H9 (cell line): ENCODE data around the gene NUDT16L1. TPM values are rescaled to one million over a fixed set of nuclear protein-coding genes. Genes with fewer than 3 reads are reported as not detected.

Experiments
- DNase-seq: peaks from one replicate; pipeline ENCODE4 v3.0.0-alpha.2; 2017
- H2AFZ ChIP-seq: one replicate; pipeline ENCODE4 v1.6.1; 2013; ENCODE audit warnings: mild to moderate bottlenecking, low read length, control low read depth, moderate library complexity
- H2AK5ac ChIP-seq: 2 replicates; pipeline ENCODE4 v1.6.1; 2013; ENCODE audit warnings: low read length, control low read depth, mixed read lengths; ENCODE audit not compliant: insufficient read length
- H2BK120ac ChIP-seq: one replicate; pipeline ENCODE4 v1.6.1; 2013; ENCODE audit warnings: low read depth, mild to moderate bottlenecking, low read length, control low read depth, inconsistent platforms; ENCODE audit not compliant: poor library complexity, severe bottlenecking
- H2BK12ac ChIP-seq: 2 replicates; pipeline ENCODE4 v1.6.1; 2013; ENCODE audit warnings: low read length, control low read depth, mixed read lengths, low read depth; ENCODE audit not compliant: insufficient read length
- H2BK15ac ChIP-seq: 2 replicates; pipeline ENCODE4 v1.6.1; 2013; ENCODE audit warnings: low read depth, low read length, control low read depth
- H2BK20ac ChIP-seq: one replicate; pipeline ENCODE4 v1.6.1; 2013; ENCODE audit warnings: low read depth, mild to moderate bottlenecking, low read length, control low read depth, inconsistent platforms; ENCODE audit not compliant: poor library complexity, severe bottlenecking
- H2BK5ac ChIP-seq: 2 replicates; pipeline ENCODE4 v1.6.1; 2013; ENCODE audit warnings: low read length, control low read depth, mixed read lengths; ENCODE audit not compliant: insufficient read length
- H3K14ac ChIP-seq: 2 replicates; pipeline ENCODE4 v1.6.1; 2013; ENCODE audit warnings: low read length, control low read depth; ENCODE audit not compliant: insufficient read depth
- H3K18ac ChIP-seq: 2 replicates; pipeline ENCODE4 v1.6.1; 2013; ENCODE audit warnings: low read depth, mild to moderate bottlenecking, mixed read lengths, low read length, control low read depth; ENCODE audit not compliant: insufficient read length
- H3K23ac ChIP-seq: 2 replicates; pipeline ENCODE4 v1.6.1; 2013; ENCODE audit warnings: low read length, control low read depth, mixed read lengths, low read depth; ENCODE audit not compliant: insufficient read length
- H3K23me2 ChIP-seq: 2 replicates; pipeline ENCODE4 v1.6.1; 2013; ENCODE audit warnings: low read depth, mild to moderate bottlenecking, mixed read lengths, low read length, control low read depth; ENCODE audit not compliant: insufficient read length, poor library complexity, severe bottlenecking
- H3K27ac ChIP-seq: 2 replicates; pipeline ENCODE4 v1.5.1; 2013; ENCODE audit warnings: low read length, control low read depth, mixed read lengths, low read depth; ENCODE audit not compliant: insufficient read length
- H3K27me3 ChIP-seq: 2 replicates; pipeline ENCODE4 v1.6.1; 2013; ENCODE audit warnings: low read length, control low read depth, inconsistent platforms; ENCODE audit not compliant: insufficient read depth
- H3K4ac ChIP-seq: 2 replicates; pipeline ENCODE4 v1.6.1; 2013; ENCODE audit warnings: low read depth, mild to moderate bottlenecking, control low read depth, inconsistent platforms, low read length, moderate library complexity
- H3K4me1 ChIP-seq: 2 replicates; pipeline ENCODE4 v1.6.1; 2013; ENCODE audit warnings: low read length, control low read depth, inconsistent platforms; ENCODE audit not compliant: insufficient read depth
- H3K4me2 ChIP-seq: 2 replicates; pipeline ENCODE4 v1.6.1; 2013; ENCODE audit warnings: low read length, control low read depth, mixed read lengths; ENCODE audit not compliant: insufficient read length, insufficient read depth
- H3K56ac ChIP-seq: 2 replicates; pipeline ENCODE4 v1.6.1; 2013; ENCODE audit warnings: low read depth, mild to moderate bottlenecking, mixed read lengths, low read length, control low read depth; ENCODE audit not compliant: insufficient read length
- H3K79me1 ChIP-seq: 2 replicates; pipeline ENCODE4 v1.6.1; 2013; ENCODE audit warnings: low read depth, mild to moderate bottlenecking, moderate library complexity, low read length, control low read depth, inconsistent platforms; ENCODE audit not compliant: insufficient read depth, poor library complexity, severe bottlenecking
- H3K79me2 ChIP-seq: 2 replicates; pipeline ENCODE4 v1.6.1; 2013; ENCODE audit warnings: low read length, control low read depth, inconsistent platforms; ENCODE audit not compliant: insufficient read depth
- H3K9ac ChIP-seq: 2 replicates; pipeline ENCODE4 v1.6.1; 2013; ENCODE audit warnings: low read length, control low read depth, mixed read lengths; ENCODE audit not compliant: insufficient read length; ENCODE audit errors: extremely low read depth
- H3K9me3 ChIP-seq: one replicate; pipeline ENCODE4 v1.6.1; 2013; ENCODE audit warnings: low read depth, low read length, inconsistent platforms; ENCODE audit not compliant: control insufficient read depth
- H3T11ph ChIP-seq: one replicate; pipeline ENCODE4 v1.6.1; 2013; ENCODE audit warnings: mild to moderate bottlenecking, low read length, control low read depth, inconsistent platforms
- H4K20me1 ChIP-seq: one replicate; pipeline ENCODE4 v1.6.1; 2013; ENCODE audit not compliant: control insufficient read depth, insufficient read length, insufficient read depth
- H4K5ac ChIP-seq: 2 replicates; pipeline ENCODE4 v1.6.1; 2013; ENCODE audit warnings: low read depth, mild to moderate bottlenecking, mixed read lengths, low read length, control low read depth; ENCODE audit not compliant: insufficient read length
- H4K8ac ChIP-seq: replicated peaks from 2 replicates; pipeline ENCODE4 v1.6.1; 2013; ENCODE audit warnings: low read length, control low read depth, mixed read lengths, low read depth; ENCODE audit not compliant: insufficient read length
- H4K91ac ChIP-seq: 2 replicates; pipeline ENCODE4 v1.6.1; 2013; ENCODE audit warnings: low read depth, mild to moderate bottlenecking, moderate library complexity, mixed read lengths, low read length, control low read depth; ENCODE audit not compliant: insufficient read length
- H3K27ac Mint-ChIP-seq, 3 experiments: 2 replicates in 2 of 3; 3 replicates in 1 of 3; pipeline ENCODE4 v1.8.0; 2020 to 2021; ENCODE audit warnings: mixed read lengths in 3 of 3, mild to moderate bottlenecking in 1 of 3, moderate library complexity in 1 of 3
- H3K27me3 Mint-ChIP-seq: 2 replicates; pipeline ENCODE4 v1.8.0; 2021; ENCODE audit warnings: low read depth, mild to moderate bottlenecking, moderate library complexity, mixed read lengths
- H3K36me3 Mint-ChIP-seq, 3 experiments: 2 replicates in 2 of 3; 3 replicates in 1 of 3; pipeline ENCODE4 v1.8.0; 2020 to 2021; ENCODE audit warnings: low read depth in 3 of 3, mixed read lengths in 3 of 3; ENCODE audit not compliant: insufficient read depth in 1 of 3
- H3K4me1 Mint-ChIP-seq, 2 experiments: 2 replicates each; pipeline ENCODE4 v1.8.0; 2020; ENCODE audit warnings: mixed read lengths in 2 of 2
- H3K4me3 Mint-ChIP-seq, 2 experiments: 2 replicates in 1 of 2; 3 replicates in 1 of 2; pipeline ENCODE4 v1.8.0; 2020 to 2021; ENCODE audit warnings: mild to moderate bottlenecking in 2 of 2, mixed read lengths in 2 of 2, moderate library complexity in 1 of 2
- H3K9me3 Mint-ChIP-seq, 2 experiments: 2 replicates in 1 of 2; 3 replicates in 1 of 2; pipeline ENCODE4 v1.8.0; 2020; ENCODE audit warnings: mild to moderate bottlenecking in 2 of 2, mixed read lengths in 2 of 2, moderate library complexity in 1 of 2
- CTCF ChIP-seq: fragments of 200-600 bp; sonication (generic); conservative IDR thresholded peaks from 3 replicates; pipeline ENCODE4 v1.8.0; 2021; ENCODE audit warnings: antibody characterized with exemption, mild to moderate bottlenecking
- WGBS: extraction: QIAGEN DNeasy Blood & Tissue Kit; methylation state at CpG from one replicate; pipeline ENCODE4 v1.1.7; 2013; ENCODE audit warnings: missing lambda C conversion rate, low lambda C conversion rate, mixed read lengths; ENCODE audit not compliant: insufficient read length; ENCODE audit errors: extremely low coverage; 5-methylcytosine and 5-hydroxymethylcytosine counted together
- total RNA-seq: library from RNA; stranded (reverse); gene quantifications from 2 replicates; pipeline ENCODE4 v1.2.1, GENCODE V29; 2021

Gene NUDT16L1
- total RNA-seq, 1 experiment from 2014 or later: 49.4 TPM

- H4K8ac ChIP-seq: no peak overlapping the region
- H3K23ac ChIP-seq: no peak overlapping the region
- H3K4ac ChIP-seq: no peak overlapping the region
- no peak for DNase-seq
- no peak overlapping the region for H2BK20ac ChIP-seq
- H3K27me3 ChIP-seq: no peaks in the 10 kb centered on the region
- no peaks in the 10 kb centered on the region for H3K9me3 ChIP-seq
- H2BK5ac ChIP-seq: no peak overlapping the region
- no peaks in the 10 kb centered on the region for H3K79me2 ChIP-seq
- H3K23me2 ChIP-seq: no peaks in the 10 kb centered on the region
- no peak overlapping the region for H3K27ac ChIP-seq
- H4K91ac ChIP-seq: no peak overlapping the region
- Mint-ChIP-seq H3K4me3 (peak overlapping the region in 1 of 2 experiments; percentile 31; a peak in 1 of 5 replicates), H3K36me3 (peaks cover 9 to 61% (median 46%) of the 10 kb centered on the region in 3 experiments; a peak in 6 of 7 replicates), H3K27me3 (no peaks in the 10 kb centered on the region), H3K9me3 (no peaks in the 10 kb centered on the region), H3K27ac (peak overlapping the region in 2 of 3 experiments; percentile 35 to 82; a peak in 2 of 7 replicates), H3K4me1 (no peaks in the 10 kb centered on the region)
- H3K79me1 ChIP-seq: no peaks in the 10 kb centered on the region
- H3K4me2 ChIP-seq: no peak overlapping the region
- H3K18ac ChIP-seq: no peak overlapping the region
- H2BK12ac ChIP-seq: no peak overlapping the region
- H3K9ac ChIP-seq: no peak overlapping the region
- no peak overlapping the region for H2BK15ac ChIP-seq
- H3T11ph ChIP-seq: no peak overlapping the region
- H2BK120ac ChIP-seq: no peak overlapping the region
- H4K5ac ChIP-seq: no peak overlapping the region
- H4K20me1 ChIP-seq: no peaks in the 10 kb centered on the region
- no peak overlapping the region for H2AK5ac ChIP-seq
- no CpG with 5 or more reads among the region's 14 CpGs for WGBS
- H3K56ac ChIP-seq: no peak overlapping the region
- H3K4me1 ChIP-seq: no peaks in the 10 kb centered on the region
- H3K14ac ChIP-seq: no peak overlapping the region
- no peak for TF ChIP-seq CTCF
- H2AFZ ChIP-seq: no peak overlapping the region
These were observed 11.6 kb downstream of the NUDT16L1 start for GRCh38 chr16:4704913-4705312.
